ENCODE results near the gene SLC31A1. TPM values are rescaled to one million over a fixed set of nuclear protein-coding genes. Genes with fewer than 3 reads are reported as not detected.
"Not testable (repeated sequence)": the region's sequence is repeated elsewhere in the genome, so short reads cannot be mapped to it uniquely, and the experiment has no call there.

SLC31A1 gene
- total and polyA plus RNA-seq, 2 donors (not counting 1 experiment from before 2014, with no cell fraction given), result 1.1 to 3.2 TPM

GRCh38 chr9:113246928-113247327 is 25.6 kb downstream of the SLC31A1 start:
- POLR2A ChIA-PET, result no interaction called here
- H3K4me2 ChIP-seq (replicated peaks; ENCODE audit: low read depth, low read length, poor library complexity, severe bottlenecking), result no peak overlapping the region
- H3K27ac Mint-ChIP-seq, result no peak overlapping the region
- ATAC-seq (ENCODE audit: low read depth), result no peak
- peaks cover 6% of the 10 kb centered on the region for H3K4me1 Mint-ChIP-seq
- 80% methylated on average over 1 of the region's 6 CpGs for WGBS (ENCODE audit: insufficient coverage)
- intact Hi-C loops (cut with micrococcal nuclease), result no loop called here
- H3K9me3 Mint-ChIP-seq (ENCODE audit: insufficient read depth), result peaks cover 3% of the 10 kb centered on the region
- peaks cover 0 to 4% (median 0%) of the 10 kb centered on the region in 3 donors for H3K9me3 ChIP-seq (ENCODE audit: control extremely low read depth in 1 of 3, control insufficient read depth in 2 of 3, insufficient read depth in 1 of 3, low read length in 2 of 3)
- TF ChIP-seq EZH2 (IDR thresholded peaks at IDR 0.05; ENCODE audit: borderline replicate concordance, insufficient read depth, low read depth, low read length, poor library complexity, severe bottlenecking), result no peak
- TF ChIP-seq CTCF (IDR thresholded peaks at IDR 0.05), result no peak
- DNase-seq, result no peak
- H3K4me1 ChIP-seq (ENCODE audit: control insufficient read depth in 2 of 2, insufficient read depth in 2 of 2, low read length in 2 of 2), result no peaks in the 10 kb centered on the region
- no peak overlapping the region for H3K4me3 ChIP-seq (ENCODE audit: control extremely low read depth in 1 of 5, extremely low read depth in 1 of 5, insufficient read depth in 1 of 5, low read depth in 2 of 5, low read length in 4 of 5)
- H3K4me3 Mint-ChIP-seq, result no peak overlapping the region
- no peak overlapping the region for H3K27ac ChIP-seq (ENCODE audit: low read length in 2 of 2)
- no peaks in the 10 kb centered on the region for H3K27me3 Mint-ChIP-seq
- no peaks in the 10 kb centered on the region for H3K27me3 ChIP-seq (replicated peaks in 1 of 4; ENCODE audit: control extremely low read depth in 1 of 4, control insufficient read depth in 3 of 4, insufficient read depth in 4 of 4, low read length in 3 of 4)
- H4K20me1 ChIP-seq (ENCODE audit: control insufficient read depth, insufficient read depth, low read length, poor library complexity, severe bottlenecking), result no peaks in the 10 kb centered on the region
- no peaks in the 10 kb centered on the region for H3K79me2 ChIP-seq (ENCODE audit: control insufficient read depth, insufficient read depth, low read length)
- H3K9ac ChIP-seq (ENCODE audit: low read length), result no peak overlapping the region
- no peak overlapping the region for H2AFZ ChIP-seq (ENCODE audit: insufficient read depth, low read depth, low read length, poor library complexity, severe bottlenecking)
- CTCF ChIA-PET, result no interaction called here
- no peaks in the 10 kb centered on the region for H3K36me3 ChIP-seq (replicated peaks in 1 of 2; ENCODE audit: control extremely low read depth in 1 of 2, control insufficient read depth in 1 of 2, extremely low read depth in 1 of 2, insufficient read depth in 2 of 2, low read length in 1 of 2)

- no peak overlapping the region for H3K4me3 ChIP-seq (ENCODE audit: control extremely low read depth in 1 of 5, extremely low read depth in 1 of 5, insufficient read depth in 1 of 5, low read depth in 2 of 5, low read length in 4 of 5)
- no peak for DNase-seq
- no peak overlapping the region for H3K27ac Mint-ChIP-seq
- no peak overlapping the region for H2AFZ ChIP-seq (ENCODE audit: insufficient read depth, low read depth, low read length, poor library complexity, severe bottlenecking)
- H3K27ac ChIP-seq (ENCODE audit: low read length in 2 of 2), result no peak overlapping the region
- H4K20me1 ChIP-seq (ENCODE audit: control insufficient read depth, insufficient read depth, low read length, poor library complexity, severe bottlenecking), result no peaks in the 10 kb centered on the region
- no peaks in the 10 kb centered on the region for H3K4me1 ChIP-seq (ENCODE audit: control insufficient read depth in 2 of 2, insufficient read depth in 2 of 2, low read length in 2 of 2)
- H3K9ac ChIP-seq (ENCODE audit: low read length), result no peak overlapping the region
- H3K36me3 ChIP-seq (replicated peaks in 1 of 2; ENCODE audit: control extremely low read depth in 1 of 2, control insufficient read depth in 1 of 2, extremely low read depth in 1 of 2, insufficient read depth in 2 of 2, low read length in 1 of 2), result no peaks in the 10 kb centered on the region
- H3K79me2 ChIP-seq (ENCODE audit: control insufficient read depth, insufficient read depth, low read length), result no peaks in the 10 kb centered on the region
- ChIA-PET CTCF (no interaction called here), POLR2A (no interaction called here)
- peaks cover 0 to 4% (median 0%) of the 10 kb centered on the region in 3 donors for H3K9me3 ChIP-seq (ENCODE audit: control extremely low read depth in 1 of 3, control insufficient read depth in 2 of 3, insufficient read depth in 1 of 3, low read length in 2 of 3)
- TF ChIP-seq CTCF (IDR thresholded peaks at IDR 0.05) (no peak), EZH2 (IDR thresholded peaks at IDR 0.05; ENCODE audit: borderline replicate concordance, insufficient read depth, low read depth, low read length, poor library complexity, severe bottlenecking) (no peak)
- peaks cover 3% of the 10 kb centered on the region for H3K9me3 Mint-ChIP-seq (ENCODE audit: insufficient read depth)
- H3K4me3 Mint-ChIP-seq, result no peak overlapping the region
- H3K4me2 ChIP-seq (replicated peaks; ENCODE audit: low read depth, low read length, poor library complexity, severe bottlenecking), result no peak overlapping the region
- no peaks in the 10 kb centered on the region for H3K27me3 Mint-ChIP-seq
- intact Hi-C loops (cut with micrococcal nuclease), result no loop called here
- ATAC-seq (ENCODE audit: low read depth), result no peak
- peaks cover 6% of the 10 kb centered on the region for H3K4me1 Mint-ChIP-seq
- H3K27me3 ChIP-seq (replicated peaks in 1 of 4; ENCODE audit: control extremely low read depth in 1 of 4, control insufficient read depth in 3 of 4, insufficient read depth in 4 of 4, low read length in 3 of 4), result no peaks in the 10 kb centered on the region
These were observed 26.3 kb downstream of the SLC31A1 start for GRCh38 chr9:113247640-113248039.

- H3K9me3 ChIP-seq (ENCODE audit: control extremely low read depth in 1 of 3, control insufficient read depth in 2 of 3, insufficient read depth in 1 of 3, low read length in 2 of 3); H3K9me3 Mint-ChIP-seq (ENCODE audit: insufficient read depth); H3K4me3 Mint-ChIP-seq; H3K9ac ChIP-seq (ENCODE audit: low read length); H2AFZ ChIP-seq (ENCODE audit: insufficient read depth, low read depth, low read length, poor library complexity, severe bottlenecking); H3K27ac ChIP-seq (ENCODE audit: low read length in 2 of 2); DNase-seq; H3K27me3 Mint-ChIP-seq; H4K20me1 ChIP-seq (ENCODE audit: control insufficient read depth, insufficient read depth, low read length, poor library complexity, severe bottlenecking); ATAC-seq (ENCODE audit: low read depth); H3K36me3 ChIP-seq (replicated peaks in 1 of 2; ENCODE audit: control extremely low read depth in 1 of 2, control insufficient read depth in 1 of 2, extremely low read depth in 1 of 2, insufficient read depth in 2 of 2, low read length in 1 of 2); H3K4me2 ChIP-seq (replicated peaks; ENCODE audit: low read depth, low read length, poor library complexity, severe bottlenecking); H3K27me3 ChIP-seq (replicated peaks in 1 of 4; ENCODE audit: control extremely low read depth in 1 of 4, control insufficient read depth in 3 of 4, insufficient read depth in 4 of 4, low read length in 3 of 4); intact Hi-C loops (cut with micrococcal nuclease); H3K27ac Mint-ChIP-seq; H3K4me1 ChIP-seq (ENCODE audit: control insufficient read depth in 2 of 2, insufficient read depth in 2 of 2, low read length in 2 of 2); H3K4me1 Mint-ChIP-seq; H3K4me3 ChIP-seq (ENCODE audit: control extremely low read depth in 1 of 5, extremely low read depth in 1 of 5, insufficient read depth in 1 of 5, low read depth in 2 of 5, low read length in 4 of 5); POLR2A ChIA-PET; H3K79me2 ChIP-seq (ENCODE audit: control insufficient read depth, insufficient read depth, low read length): not testable (repeated sequence)
- CTCF ChIA-PET, result interaction anchor here (0.5 kb wide), 1 partner anchor 347 kb away, joined by 3 read pairs; no protein-coding TSS in a partner anchor
- no CpG with 5 or more reads among the region's 2 CpGs for WGBS (ENCODE audit: insufficient coverage)
These were observed 28.3 kb downstream of the SLC31A1 start for GRCh38 chr9:113249661-113250060.

Measured in B cell (primary cell).